Duodenal mucosa (tissue), 2 donors: ENCODE results near the gene RAB44.
A peak's percentile ranks its signal among the peaks of the same experiment; 100 is the strongest.

Experiments
- H3K27ac ChIP-seq: one replicate; pipeline ENCODE4 v1.7.0; 2013; ENCODE audit warnings: low read depth, low read length
- H3K27me3 ChIP-seq, 2 donors: one replicate each; pipeline ENCODE4 v1.7.0; 2013; ENCODE audit warnings: low read length in 2 of 2, control low read depth in 1 of 2; ENCODE audit not compliant: insufficient read depth in 2 of 2, control insufficient read depth in 1 of 2
- H3K36me3 ChIP-seq, 2 donors: one replicate each; pipeline ENCODE4 v1.7.0; 2013; ENCODE audit warnings: low read length in 2 of 2, control low read depth in 1 of 2; ENCODE audit not compliant: insufficient read depth in 2 of 2, control insufficient read depth in 1 of 2
- H3K4me1 ChIP-seq, 2 donors: one replicate each; pipeline ENCODE4 v1.7.0; 2013; ENCODE audit warnings: low read length in 2 of 2, control low read depth in 1 of 2; ENCODE audit not compliant: insufficient read depth in 2 of 2, control insufficient read depth in 1 of 2
- H3K4me3 ChIP-seq, 2 donors: one replicate each; pipeline ENCODE4 v1.7.0; 2013; ENCODE audit warnings: low read length in 2 of 2, low read depth in 1 of 2
- H3K9ac ChIP-seq, 2 donors: one replicate each; pipeline ENCODE4 v1.7.0; 2013; ENCODE audit warnings: low read length in 2 of 2, low read depth in 1 of 2
- H3K9me3 ChIP-seq, 2 donors: one replicate each; pipeline ENCODE4 v1.7.0; 2013; ENCODE audit warnings: low read length in 2 of 2, control low read depth in 1 of 2; ENCODE audit not compliant: control insufficient read depth in 1 of 2

Gene RAB44

DNA sequence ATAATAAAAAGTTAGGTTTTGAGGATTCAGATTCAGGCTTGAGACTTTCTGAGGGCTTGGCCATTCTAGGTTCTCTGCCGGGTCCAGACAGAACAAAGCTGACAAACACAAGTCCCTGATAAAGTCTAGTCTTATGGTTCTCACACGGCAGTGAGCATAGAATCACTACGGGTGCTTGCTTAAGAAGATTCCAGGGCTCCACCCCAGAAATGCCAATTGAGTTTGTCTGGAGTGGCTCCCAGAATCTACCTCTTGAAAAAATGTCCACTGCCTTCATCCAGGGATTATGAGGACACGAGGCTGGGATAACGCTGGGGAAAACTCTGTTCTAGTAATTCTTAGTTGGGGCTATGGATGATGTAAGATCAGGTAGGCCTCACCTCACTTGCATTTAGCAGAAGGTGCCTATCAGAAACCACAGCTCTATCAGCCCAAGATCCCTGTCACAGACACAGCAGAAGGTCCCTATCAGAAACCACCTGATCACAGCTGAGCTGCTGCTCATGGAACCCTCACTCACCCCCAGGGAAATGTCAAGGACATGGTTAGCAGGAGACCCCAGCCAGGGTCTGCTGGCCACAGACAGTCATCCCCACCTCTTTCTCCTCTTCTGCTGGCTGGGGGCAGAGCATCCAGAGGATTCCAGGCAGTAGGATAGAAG lies 52.3 kb downstream of the RAB44 start:
- Histone ChIP-seq H3K9me3 (no peaks in the 10 kb centered on the region), H3K27me3 (no peaks in the 10 kb centered on the region), H3K27ac (no peak overlapping the region), H3K9ac (no peak overlapping the region), H3K36me3 (no peaks in the 10 kb centered on the region), H3K4me3 (no peak overlapping the region), H3K4me1 (peaks cover 35 to 38% of the 10 kb centered on the region in 2 donors)

DNA sequence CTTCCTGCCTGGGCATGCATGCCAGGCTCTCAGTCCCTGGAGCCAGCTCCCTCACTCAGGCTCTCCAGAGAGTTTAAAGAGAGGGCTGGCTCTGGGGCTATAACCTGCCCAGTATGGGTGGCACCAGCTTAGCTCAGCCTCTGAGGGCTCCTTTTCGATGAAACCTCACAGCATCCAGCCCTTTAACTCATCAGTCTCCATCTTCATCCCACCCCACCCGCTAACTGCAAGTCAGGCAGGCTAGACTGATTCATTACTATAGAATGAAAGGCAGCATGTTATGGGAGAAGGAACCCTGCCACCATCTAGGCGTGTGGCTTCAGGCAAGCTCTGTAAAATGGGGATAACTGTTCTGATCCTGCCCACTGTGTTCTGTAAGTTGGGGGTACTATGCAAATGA lies 53.5 kb downstream of the RAB44 start:
- no peak overlapping the region for H3K4me3 ChIP-seq
- H3K36me3 ChIP-seq: no peaks in the 10 kb centered on the region
- no peak overlapping the region for H3K27ac ChIP-seq
- H3K9ac ChIP-seq: no peak overlapping the region
- H3K27me3 ChIP-seq: no peaks in the 10 kb centered on the region
- peaks cover 46 to 48% of the 10 kb centered on the region in 2 donors for H3K4me1 ChIP-seq
- H3K9me3 ChIP-seq: no peaks in the 10 kb centered on the region

- Histone ChIP-seq H3K9me3 (no peaks in the 10 kb centered on the region), H3K9ac (peak overlapping the region; percentile 15 to 39), H3K27me3 (no peaks in the 10 kb centered on the region), H3K4me3 (no peak overlapping the region), H3K4me1 (peaks cover 52 to 55% of the 10 kb centered on the region in 2 donors), H3K36me3 (no peaks in the 10 kb centered on the region), H3K27ac (peak overlapping the region; percentile 46)
These were observed 54.2 kb downstream of the RAB44 start for GRCh38 chr6:36751833-36752186.

GRCh38 chr6:36752187-36752885 lies 54.7 kb downstream of the RAB44 start:
- Histone ChIP-seq H3K27ac (peak overlapping the region; percentile 53), H3K4me1 (peaks cover 56 to 61% of the 10 kb centered on the region in 2 donors), H3K27me3 (no peaks in the 10 kb centered on the region), H3K4me3 (peak overlapping the region in 1 of 2 donors; percentile 36), H3K9me3 (no peaks in the 10 kb centered on the region), H3K36me3 (no peaks in the 10 kb centered on the region), H3K9ac (peak overlapping the region; percentile 39 to 41)

DNA sequence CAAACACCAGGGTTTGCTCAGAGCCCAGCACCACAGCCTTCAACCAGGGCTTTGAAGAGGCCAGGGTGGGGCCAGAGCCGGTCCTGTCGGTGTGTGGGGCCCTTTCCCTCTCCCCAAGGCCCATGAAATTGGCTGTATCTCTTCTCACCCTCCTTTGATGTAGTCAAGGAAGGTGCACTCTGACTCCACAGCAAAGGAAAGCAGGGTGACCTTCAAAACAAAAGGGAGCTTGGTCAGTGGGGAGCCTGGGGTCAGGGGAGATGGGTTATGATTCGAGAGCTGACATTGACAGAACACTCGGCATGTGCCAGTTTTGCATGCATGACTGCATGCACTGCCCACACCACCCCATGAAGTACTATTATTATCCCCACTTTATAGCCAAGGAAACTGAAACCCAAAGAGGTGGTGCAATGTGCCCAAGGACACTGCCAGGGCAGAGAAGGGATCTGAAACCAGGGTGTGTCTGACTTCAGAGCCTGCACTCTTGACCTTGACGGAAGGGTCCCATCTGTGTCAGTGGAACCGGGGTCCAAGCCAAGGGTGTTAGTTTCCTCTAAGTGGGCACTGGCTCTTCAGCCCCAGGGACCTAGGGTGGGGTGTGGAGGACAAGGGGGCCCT lies 55.4 kb downstream of the RAB44 start:
- no peaks in the 10 kb centered on the region for H3K27me3 ChIP-seq
- peak overlapping the region; percentile 53 for H3K27ac ChIP-seq
- peak overlapping the region; percentile 39 to 41 for H3K9ac ChIP-seq
- no peaks in the 10 kb centered on the region for H3K9me3 ChIP-seq
- H3K36me3 ChIP-seq: no peaks in the 10 kb centered on the region
- H3K4me1 ChIP-seq: peaks cover 62 to 63% of the 10 kb centered on the region in 2 donors
- H3K4me3 ChIP-seq: peak overlapping the region; percentile 8 to 36

- H3K4me1 ChIP-seq: peaks cover 68 to 71% of the 10 kb centered on the region in 2 donors
- H3K4me3 ChIP-seq: no peak overlapping the region
- no peaks in the 10 kb centered on the region for H3K36me3 ChIP-seq
- peak overlapping the region; percentile 53 for H3K27ac ChIP-seq
- H3K9me3 ChIP-seq: no peaks in the 10 kb centered on the region
- peak overlapping the region; percentile 12 to 39 for H3K9ac ChIP-seq
- H3K27me3 ChIP-seq: no peaks in the 10 kb centered on the region
These were observed 56.2 kb downstream of the RAB44 start for GRCh38 chr6:36753671-36754405.

GRCh38 chr6:36754582-36755434 lies 57.2 kb downstream of the RAB44 start:
- Histone ChIP-seq H3K4me1 (peaks cover 70 to 73% of the 10 kb centered on the region in 2 donors), H3K4me3 (no peak overlapping the region), H3K27me3 (no peaks in the 10 kb centered on the region), H3K9me3 (no peaks in the 10 kb centered on the region), H3K36me3 (no peaks in the 10 kb centered on the region), H3K9ac (peak overlapping the region in 1 of 2 donors; percentile 35), H3K27ac (no peak overlapping the region)

- Histone ChIP-seq H3K4me1 (peaks cover 69 to 71% of the 10 kb centered on the region in 2 donors), H3K9ac (no peak overlapping the region), H3K27ac (no peak overlapping the region), H3K36me3 (no peaks in the 10 kb centered on the region), H3K9me3 (no peaks in the 10 kb centered on the region), H3K27me3 (no peaks in the 10 kb centered on the region), H3K4me3 (peak overlapping the region in 1 of 2 donors; percentile 2)
These were observed 58.1 kb downstream of the RAB44 start for GRCh38 chr6:36755435-36756348.

DNA sequence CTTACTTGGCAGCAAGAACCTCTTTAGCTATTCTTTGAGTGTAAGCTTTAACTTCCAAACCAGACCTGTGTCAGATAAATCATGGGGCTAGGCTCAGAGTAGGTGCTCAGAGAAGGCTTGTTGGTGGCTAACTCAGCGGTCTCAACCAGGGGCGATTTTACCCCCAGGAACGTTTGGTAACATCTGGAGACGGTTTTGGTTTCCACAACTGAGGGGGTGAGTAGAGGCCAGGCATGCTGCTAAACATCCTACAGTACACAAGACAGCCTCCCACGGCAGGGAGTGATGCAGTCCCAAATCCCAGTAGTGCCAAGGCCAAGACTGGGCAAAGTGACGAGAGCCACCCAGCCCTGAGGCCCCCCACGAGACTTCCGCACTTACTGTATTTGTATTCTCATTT lies 59.2 kb downstream of the RAB44 start:
- no peaks in the 10 kb centered on the region for H3K36me3 ChIP-seq
- H3K4me1 ChIP-seq: peaks cover 64% of the 10 kb centered on the region in 2 donors
- no peaks in the 10 kb centered on the region for H3K9me3 ChIP-seq
- H3K4me3 ChIP-seq: peak overlapping the region in 1 of 2 donors; percentile 43
- peak overlapping the region in 1 of 2 donors; percentile 41 for H3K9ac ChIP-seq
- H3K27ac ChIP-seq: no peak overlapping the region
- H3K27me3 ChIP-seq: no peaks in the 10 kb centered on the region
